ENCODE data around the gene BEND3. TPM values are rescaled to one million over a fixed set of nuclear protein-coding genes. Genes with fewer than 3 reads are reported as not detected.
A peak's percentile ranks its signal among the peaks of the same experiment; 100 is the strongest.

Gene BEND3
- total and polyA plus RNA-seq, 9 of the 15 experiments (the other 6 are each of a cell fraction or from before 2014, with no cell fraction given): 0.64 to 8.4 (median 3.3) TPM

DNA sequence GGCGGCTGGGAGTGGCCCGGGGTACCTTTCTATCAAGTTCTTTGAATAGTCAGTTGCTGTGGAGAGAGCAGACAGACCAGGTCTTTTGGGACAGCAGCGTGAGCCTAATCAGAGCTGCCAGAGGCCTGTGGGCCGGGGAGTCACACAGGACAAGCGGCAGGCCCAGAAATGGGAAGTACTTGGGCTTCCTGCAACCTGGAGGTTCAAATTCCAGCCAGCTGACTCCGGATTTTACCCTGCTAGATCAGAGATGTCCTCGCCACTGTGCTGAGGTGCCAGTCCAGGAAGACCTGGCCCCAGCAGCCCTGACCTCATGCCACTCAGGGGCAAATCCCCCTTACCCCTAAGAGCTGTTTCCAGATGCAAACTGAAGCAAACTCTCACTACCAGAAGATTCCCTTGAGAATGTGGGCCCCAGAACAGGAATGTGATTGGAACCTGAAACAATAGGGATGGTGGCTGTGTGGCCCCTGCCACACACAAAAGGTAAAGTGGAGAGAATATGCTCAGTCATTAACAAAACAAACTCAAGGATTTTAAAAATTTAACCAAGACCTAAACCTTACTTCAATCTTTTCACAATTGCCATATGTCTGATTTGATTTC, 9.7 kb downstream of the BEND3 start:
- Histone ChIP-seq H3K9ac (ENCODE audit: insufficient read depth in 1 of 2, low read depth in 2 of 2, low read length in 2 of 2) (peak overlapping the region in 1 of 2 experiments; percentile 77; a peak in 2 of 4 replicates), H3K9me3 (replicated peaks; ENCODE audit: control insufficient read depth, insufficient read depth, low read depth, low read length) (no peaks in the 10 kb centered on the region), H3K4me1 (replicated peaks in 1 of 2; ENCODE audit: control insufficient read depth in 2 of 2, insufficient read depth in 2 of 2, low read length in 2 of 2) (peaks cover 3 to 10% of the 10 kb centered on the region in 2 experiments; a peak in 3 of 5 replicates), H3K27me3 (ENCODE audit: control insufficient read depth in 2 of 2, insufficient read depth in 2 of 2, low read length in 2 of 2) (no peaks in the 10 kb centered on the region), H3K27ac (ENCODE audit: extremely low read depth, low read depth, low read length) (no peak overlapping the region), H3K4me2 (ENCODE audit: insufficient read depth, low read length) (no peak overlapping the region), H3K79me2 (ENCODE audit: control insufficient read depth, insufficient read depth, low read length) (no peaks in the 10 kb centered on the region), H3K9me1 (ENCODE audit: control insufficient read depth, insufficient read depth, low read length) (no peaks in the 10 kb centered on the region), H4K20me1 (replicated peaks; ENCODE audit: control insufficient read depth, insufficient read depth, low read length) (0 out of 2 replicates have a peak, but pooled peaks cover 4% of the 10 kb centered on the region), H3K36me3 (ENCODE audit: control insufficient read depth, insufficient read depth, low read length) (no peaks in the 10 kb centered on the region), H3K4me3 (no peak overlapping the region), H2AFZ (ENCODE audit: low read depth, low read length) (no peak overlapping the region)
- intact Hi-C loops (cut with micrococcal nuclease): no loop called here
- FAIRE-seq (no peak), DNase-seq (ENCODE audit: extremely low read depth in 1 of 4, low spot score in 3 of 4) (no peak), ATAC-seq (peak; percentile 41; the same call in 1 of the 3 replicates)
- BruUV-seq (replicated peaks): no TSS peak
- 56% methylated on average over 7 of the region's 7 CpGs for WGBS (ENCODE audit: insufficient coverage, low coverage, missing lambda C conversion rate)
- POLR2A ChIA-PET: interaction anchor here (1.3 to 1.4 kb wide), 2 partner anchors 10 kb away, joined by 3 read pairs; partner anchors contain the start of gene BEND3
- TF ChIP-seq CAMTA2 (CRISPR knock-in tag; conservative IDR thresholded peaks at IDR 0.05) (no peak), RBM17 (IDR thresholded peaks at IDR 0.05; ENCODE audit: borderline replicate concordance, low read depth, low read length) (no peak), OTX1 (CRISPR knock-in tag; IDR thresholded peaks at IDR 0.05) (no peak), MYC (IDR thresholded peaks at IDR 0.05; ENCODE audit: low read depth, low read length) (no peak), MYC (CRISPR knock-in tag; IDR thresholded peaks at IDR 0.05; ENCODE audit: borderline replicate concordance, low read depth) (no peak), ZNF23 (CRISPR knock-in tag; IDR thresholded peaks at IDR 0.05) (no peak), TCF7 (IDR thresholded peaks at IDR 0.05; ENCODE audit: borderline replicate concordance) (no peak), RB1 (IDR thresholded peaks at IDR 0.05; ENCODE audit: low read depth) (no peak), SIN3A (IDR thresholded peaks at IDR 0.05; ENCODE audit: borderline replicate concordance in 2 of 2, control insufficient read depth in 1 of 2, low read depth in 2 of 2, low read length in 2 of 2) (no peak), ZNF311 (CRISPR knock-in tag; IDR thresholded peaks at IDR 0.05) (no peak), PHB (CRISPR knock-in tag; IDR thresholded peaks at IDR 0.05) (no peak), MXI1 (IDR thresholded peaks at IDR 0.05; ENCODE audit: low read depth, low read length) (no peak), ZNF75A (CRISPR knock-in tag; IDR thresholded peaks at IDR 0.05) (no peak)
- CTCF ChIA-PET (ENCODE audit: low intra/inter-chr PET ratio): no interaction called here
- in situ Hi-C loops (cut with MboI): no loop called here
